ENCODE measurements around the gene GRAP2.
A peak's percentile ranks its signal among the peaks of the same experiment; 100 is the strongest.

The GRAP2 gene

DNA sequence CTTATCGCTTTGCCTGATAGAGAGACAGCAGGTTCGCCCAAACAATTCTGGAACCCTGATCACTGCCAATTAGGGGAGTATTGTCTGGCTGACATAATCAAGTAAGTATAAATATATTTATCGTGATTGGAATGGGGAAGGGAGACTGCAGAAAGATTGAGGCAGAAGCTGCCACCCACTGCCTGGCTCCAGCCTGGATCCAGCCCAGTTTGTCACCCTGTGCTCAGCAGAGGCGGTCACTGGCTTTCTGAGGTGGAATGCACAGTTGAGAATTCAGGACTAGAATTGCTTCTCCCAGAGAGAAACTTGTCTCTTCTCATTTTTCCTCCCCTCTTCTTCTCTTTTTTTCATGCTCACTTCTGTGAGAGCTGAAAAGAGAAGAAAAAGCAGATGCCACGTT is 25.9 kb downstream of the GRAP2 start:
- DNase-seq = no peak

- peak in 1 of 2 experiments; percentile 6 for DNase-seq
Observed at GRCh38 chr22:39927544-39927943, 26.7 kb downstream of the GRAP2 start.

DNA sequence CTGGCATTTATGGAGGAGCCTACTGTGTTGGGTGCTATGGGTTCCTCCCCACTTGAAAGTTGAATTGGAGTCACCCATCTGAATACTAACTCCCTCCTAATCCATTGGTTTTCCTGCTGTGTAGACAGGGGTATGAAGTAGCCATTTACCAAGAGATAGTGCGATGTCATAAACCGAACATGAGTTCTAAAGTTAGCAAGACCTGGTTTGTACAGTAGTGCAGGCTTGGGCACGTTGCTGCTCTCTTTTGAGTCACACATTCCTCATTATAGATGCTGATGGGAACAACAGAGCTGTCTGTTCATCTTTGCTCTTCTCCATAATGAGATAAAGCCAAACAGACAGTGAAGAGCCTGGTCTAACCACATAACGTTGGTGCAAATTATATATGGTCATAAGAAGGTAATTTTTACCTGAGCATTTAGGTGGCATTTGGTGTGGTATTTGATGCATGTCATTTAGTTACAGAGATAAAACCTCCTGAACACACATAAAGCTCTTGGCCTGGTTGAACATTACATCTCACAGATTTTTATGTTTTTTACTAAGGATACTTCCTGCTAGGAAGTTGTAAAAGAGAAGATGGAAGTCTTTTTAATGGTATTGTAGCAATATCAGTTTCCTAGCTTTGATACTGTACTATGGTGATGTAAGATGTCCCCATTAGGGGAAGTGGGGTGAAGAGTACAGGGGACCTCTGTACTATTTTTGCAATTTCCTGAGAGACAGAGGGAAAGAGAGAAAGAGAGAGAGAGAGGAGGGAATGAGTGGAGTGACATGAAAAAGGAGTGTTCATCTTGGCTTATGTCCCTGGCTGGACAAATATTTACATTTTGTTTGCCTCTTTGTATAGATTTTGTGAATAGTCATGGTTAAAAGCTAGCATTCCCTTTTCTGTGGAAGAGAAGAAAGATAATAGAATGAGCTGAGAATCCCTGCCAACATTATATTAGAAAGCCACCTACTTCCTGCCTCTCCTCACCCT is 27.9 kb downstream of the GRAP2 start:
- no peak for DNase-seq

- no peak for DNase-seq
Observed at GRCh38 chr22:39931251-39931650, 30.4 kb downstream of the GRAP2 start.

DNA sequence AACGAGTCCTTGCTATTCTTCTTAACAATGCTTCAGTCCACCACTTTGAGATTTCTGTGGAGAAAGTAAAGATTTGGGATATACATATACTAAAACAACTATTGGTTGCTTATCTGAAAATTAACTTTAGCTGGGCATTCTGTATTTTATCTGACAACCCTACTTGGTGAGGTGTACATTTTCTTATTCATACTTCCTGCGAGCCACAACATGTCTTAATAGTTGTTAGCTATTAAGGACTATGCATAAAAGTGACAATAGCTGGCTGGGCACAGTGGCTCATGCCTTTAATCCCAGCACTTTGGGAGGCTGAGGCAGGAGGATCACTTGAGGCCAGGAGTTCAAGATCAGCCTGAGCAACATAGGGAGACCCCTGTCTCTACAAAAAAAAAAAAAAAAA is 31.3 kb downstream of the GRAP2 start:
- no peak for DNase-seq

DNA sequence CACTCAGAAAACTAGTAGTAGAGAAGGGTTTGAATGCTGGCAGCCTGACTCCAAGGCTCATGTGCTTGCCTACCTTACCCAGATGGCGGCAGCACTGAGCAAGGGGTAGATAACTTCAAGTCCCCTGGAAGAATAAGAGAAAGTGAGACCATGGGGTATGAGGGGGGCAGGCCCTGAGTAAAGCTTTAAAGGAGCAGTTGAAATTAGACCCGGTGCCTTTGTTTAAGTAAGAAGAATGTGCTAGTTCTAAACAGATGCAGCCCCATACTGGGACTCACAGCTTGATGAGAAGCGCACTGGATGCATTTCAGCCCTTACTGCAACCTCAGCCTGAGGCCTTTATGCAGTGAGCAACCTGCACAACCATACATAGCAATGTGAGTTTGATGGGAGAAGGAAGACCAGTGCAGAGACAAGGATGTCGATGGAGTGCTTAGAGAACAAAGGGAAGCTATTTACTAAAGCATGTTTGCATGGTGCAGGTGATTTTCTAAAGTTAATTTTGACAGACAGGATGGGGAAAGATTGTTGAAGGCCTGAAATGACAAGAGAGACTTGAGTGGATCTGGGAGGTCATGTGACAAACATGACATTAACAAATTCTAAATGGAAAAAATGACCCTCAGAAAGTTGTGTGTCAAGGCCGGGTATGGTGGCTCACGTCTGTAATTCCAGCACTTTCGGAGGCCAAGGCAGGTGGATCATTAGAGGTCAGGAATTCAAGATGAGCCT is 32.2 kb downstream of the GRAP2 start:
- DNase-seq = peak in 1 of 2 experiments; percentile 16

DNA sequence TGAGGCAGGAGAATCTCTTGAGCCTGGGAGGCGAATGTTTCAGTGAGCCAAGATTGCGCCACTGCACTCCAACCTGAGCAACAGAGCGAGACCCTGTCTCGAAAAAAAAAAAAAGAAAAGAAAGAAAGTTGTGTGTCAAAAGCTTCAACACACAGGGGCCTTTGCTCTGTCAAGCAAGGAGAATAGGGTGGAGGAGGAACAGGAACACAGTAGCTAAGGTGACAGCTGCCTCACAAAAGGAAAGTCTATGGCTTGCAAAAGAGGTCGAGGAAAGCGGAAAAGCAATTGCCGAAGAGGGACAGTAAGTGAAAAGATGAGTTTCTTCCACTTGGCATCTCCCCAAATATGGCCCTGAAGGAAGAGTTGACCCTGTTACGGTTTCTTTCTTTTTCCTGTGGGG is 32.9 kb downstream of the GRAP2 start:
- no peak for DNase-seq

GRCh38 chr22:39935116-39935515 is 34.2 kb downstream of the GRAP2 start:
- DNase-seq = no peak

- no peak for DNase-seq
Observed at GRCh38 chr22:39935612-39936011, 34.7 kb downstream of the GRAP2 start.

- DNase-seq = no peak
Observed at GRCh38 chr22:39936523-39937145, 35.8 kb downstream of the GRAP2 start.

DNA sequence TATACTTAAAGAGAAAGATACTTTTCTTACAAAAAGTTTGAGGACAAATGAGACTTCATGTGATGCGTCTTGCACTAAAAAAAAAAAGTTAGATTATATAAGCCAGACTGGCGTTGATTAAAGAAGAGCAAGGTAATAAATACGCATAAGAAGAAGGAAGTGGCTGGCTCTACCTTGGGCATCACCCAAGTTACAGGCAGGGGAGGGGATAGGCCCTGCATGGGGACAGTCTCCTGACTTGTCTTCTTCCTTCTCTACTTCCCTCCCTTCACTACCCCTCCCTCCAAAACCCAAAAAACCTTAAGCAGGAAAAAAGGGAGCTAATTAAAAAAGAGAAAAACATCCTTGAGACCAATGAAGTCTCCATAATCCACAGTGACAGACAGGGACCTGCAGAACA is 37.0 kb downstream of the GRAP2 start:
- DNase-seq = no peak

DNA sequence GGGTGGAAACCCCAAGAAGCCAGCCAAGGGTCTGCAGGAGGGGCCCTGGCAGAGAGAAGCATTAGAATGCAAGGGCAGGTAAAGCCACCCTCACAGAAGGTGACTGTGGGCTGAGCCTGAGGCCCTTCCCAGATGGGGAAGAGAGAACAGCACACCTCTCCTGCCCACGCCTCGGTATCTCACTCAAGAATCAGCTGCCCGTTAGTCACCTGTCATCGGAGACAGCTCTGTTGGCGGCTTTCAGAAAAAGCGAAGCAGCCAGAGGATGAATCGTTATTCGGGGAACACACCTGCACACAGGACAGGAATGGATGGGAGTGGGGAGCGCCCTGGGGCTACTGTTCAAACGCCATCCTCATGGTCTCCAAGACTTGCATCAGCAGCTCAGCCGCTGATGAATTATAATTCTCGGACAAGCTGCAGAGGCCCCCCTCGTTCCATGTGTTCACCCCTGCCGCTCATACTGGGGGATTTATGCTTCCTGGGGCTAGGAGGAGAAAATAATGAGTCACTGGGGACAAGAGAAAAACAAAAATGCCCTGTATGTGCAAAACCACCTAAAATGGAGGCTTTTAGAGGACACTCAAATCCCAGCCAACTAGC is 37.7 kb downstream of the GRAP2 start:
- DNase-seq = no peak

DNA sequence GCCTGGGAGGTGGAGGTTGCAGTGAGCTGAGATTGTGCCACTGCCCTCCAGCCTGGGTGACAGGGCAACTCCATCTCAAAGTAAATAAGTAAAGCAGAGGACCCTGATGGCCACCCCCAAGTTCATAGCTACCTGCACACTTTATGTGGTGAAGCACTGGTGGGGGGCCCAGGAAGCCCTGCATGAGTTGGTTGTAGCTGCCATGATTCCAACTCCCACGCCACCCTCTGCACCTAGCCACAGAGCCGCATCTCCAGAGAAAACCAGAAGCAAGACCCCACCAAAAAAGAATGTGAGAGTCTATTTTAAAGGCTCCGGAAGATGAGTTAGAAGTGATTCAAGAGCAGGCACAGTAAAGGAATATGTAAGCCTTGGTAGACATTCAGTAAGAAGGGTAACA is 38.9 kb downstream of the GRAP2 start:
- no peak for DNase-seq

- peak in 1 of 2 experiments; percentile 29 for DNase-seq
Observed at GRCh38 chr22:39940757-39941305, 39.9 kb downstream of the GRAP2 start.

DNA sequence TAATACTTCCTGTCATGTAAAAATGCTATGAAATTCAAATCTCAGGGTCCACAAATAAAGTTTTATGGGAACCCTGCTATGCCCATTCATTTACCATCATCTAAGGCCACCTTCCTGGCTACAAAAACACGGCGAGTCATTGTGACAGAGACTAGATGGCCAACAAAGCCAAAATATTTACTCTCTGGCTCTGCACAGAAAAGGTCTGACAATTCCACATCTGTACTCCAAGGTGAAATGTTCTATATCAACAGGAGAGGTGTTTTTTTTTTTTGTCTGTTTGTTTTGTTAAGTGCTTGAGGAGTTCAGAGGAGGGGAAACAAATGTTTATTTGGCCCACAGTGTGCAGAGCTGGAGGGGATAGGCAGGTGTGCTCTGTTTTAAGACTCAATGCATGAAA is 40.7 kb downstream of the GRAP2 start:
- peak in 1 of 2 experiments; percentile 81 for DNase-seq

- DNase-seq = no peak
Observed at GRCh38 chr22:39942439-39943230, 41.8 kb downstream of the GRAP2 start.

DNA sequence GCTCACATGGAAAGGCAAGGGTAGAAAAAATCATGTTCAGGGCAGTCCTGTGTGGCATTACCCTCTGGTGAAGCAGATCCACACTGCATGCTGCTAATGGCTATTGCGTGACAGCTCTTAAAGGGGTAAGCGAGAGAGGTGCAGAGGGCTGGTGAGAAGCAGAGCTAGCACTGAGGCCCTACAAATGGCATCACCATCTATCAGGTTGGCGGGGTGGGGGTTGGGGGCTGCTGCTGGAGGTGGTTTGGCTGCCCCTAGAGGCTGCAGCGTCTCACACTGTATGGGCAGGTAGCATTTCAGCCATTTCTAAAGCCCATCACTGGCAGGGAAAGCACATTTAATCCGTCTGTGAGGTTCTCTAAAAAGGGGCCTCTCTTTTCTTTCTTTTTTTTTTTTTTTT is 42.5 kb downstream of the GRAP2 start:
- DNase-seq = peak in 1 of 2 experiments; percentile 13

DNA sequence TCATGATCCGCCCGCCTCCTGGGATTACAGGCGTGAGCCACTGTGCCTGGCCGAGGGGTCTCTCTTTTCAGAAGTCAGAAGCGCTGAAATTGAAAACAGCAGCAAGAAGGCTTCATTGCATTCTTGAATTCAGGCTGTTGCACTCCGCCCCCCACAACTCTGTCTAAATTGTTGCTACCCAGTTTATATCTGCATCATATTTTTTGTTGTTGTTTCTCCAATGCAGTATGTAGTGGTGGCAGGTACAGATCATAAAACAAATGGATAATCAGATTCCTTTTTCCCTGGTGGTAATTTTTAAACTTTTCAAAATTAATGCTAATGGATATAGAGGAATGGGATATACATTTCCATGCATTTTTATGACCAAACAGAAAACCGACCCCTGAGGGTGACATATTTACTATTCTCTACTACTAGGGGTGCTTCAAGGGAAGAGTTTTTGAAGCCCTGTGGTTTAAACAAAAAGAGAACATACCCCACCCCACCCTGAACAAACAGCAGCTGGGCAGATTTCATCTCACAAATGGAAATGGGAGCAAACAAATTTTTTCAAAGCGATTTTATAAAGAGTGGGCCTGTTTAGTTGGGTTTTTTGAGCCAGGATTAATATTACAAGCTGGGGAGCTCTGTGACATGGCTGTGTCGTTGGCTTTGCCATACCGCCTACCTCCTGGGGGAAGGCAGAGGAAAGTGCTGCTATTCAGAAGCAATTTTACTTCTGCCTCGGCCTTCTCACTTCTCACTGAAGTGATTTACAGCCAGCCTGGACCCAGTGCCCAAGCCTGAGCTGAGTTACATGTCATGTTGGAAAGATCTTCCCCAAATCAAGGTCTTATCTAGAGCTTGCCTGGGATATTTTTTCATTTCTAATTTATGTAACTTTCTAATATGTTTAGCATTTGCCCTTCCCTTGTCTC is 43.3 kb downstream of the GRAP2 start:
- DNase-seq = peak in 1 of 2 experiments; percentile 40

DNA sequence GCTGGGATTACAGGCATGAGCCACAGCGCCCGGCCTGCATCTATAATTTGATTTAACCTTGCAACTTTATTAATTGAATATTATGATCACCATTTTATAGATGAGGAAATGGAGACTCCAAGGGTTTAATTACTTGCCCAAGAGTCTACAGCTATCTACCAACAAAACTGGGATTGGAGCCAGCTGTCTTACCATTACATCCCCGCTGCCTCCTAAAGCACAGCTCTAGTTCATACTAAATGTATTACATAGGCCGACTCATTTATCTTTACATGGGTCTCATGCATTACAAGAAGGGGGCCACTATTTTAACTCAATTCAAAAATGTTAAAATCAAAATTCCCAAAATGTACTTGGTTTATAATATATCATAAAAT is 45.2 kb downstream of the GRAP2 start:
- DNase-seq = no peak

DNA sequence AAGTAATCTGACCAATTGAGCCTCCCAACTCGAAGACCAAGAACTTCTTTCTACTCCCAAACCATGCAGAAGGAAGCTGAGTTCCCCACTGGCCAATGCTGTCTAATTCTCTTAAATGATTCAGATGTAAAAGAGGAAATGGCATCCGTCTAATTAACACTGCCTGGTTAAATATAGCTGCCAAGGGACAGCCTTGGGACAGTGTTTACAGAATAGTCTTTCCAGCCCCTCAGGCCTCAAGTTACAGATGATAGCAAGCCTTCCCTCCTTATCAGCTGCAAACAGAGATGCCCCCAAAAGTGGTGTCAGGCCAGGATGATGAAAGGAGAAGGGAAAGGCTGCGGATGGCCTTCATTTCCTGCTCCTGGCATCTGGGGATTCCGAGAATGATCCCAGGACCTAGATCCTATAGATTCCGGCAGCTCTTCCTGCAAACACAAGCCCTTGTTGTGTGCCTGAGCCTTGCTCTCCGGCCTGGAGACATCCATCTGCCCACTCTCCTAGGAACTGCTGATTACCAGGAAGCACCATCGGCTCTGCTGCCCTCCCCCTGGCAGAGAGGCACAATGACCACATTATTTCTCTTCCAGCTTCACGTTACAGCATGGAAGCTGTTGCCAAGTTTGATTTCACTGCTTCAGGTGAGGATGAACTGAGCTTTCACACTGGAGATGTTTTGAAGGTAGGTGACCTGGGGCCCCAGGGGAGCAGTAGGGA is 45.8 kb downstream of the GRAP2 start:
- peak; percentile 39 to 48 for DNase-seq

All from NCI-H526 (cell line).